ENCODE results near the gene PCDHA13.
"Not testable (repeated sequence)": the region's sequence is repeated elsewhere in the genome, so short reads cannot be mapped to it uniquely, and the experiment has no call there.

Gene PCDHA13, protein sequence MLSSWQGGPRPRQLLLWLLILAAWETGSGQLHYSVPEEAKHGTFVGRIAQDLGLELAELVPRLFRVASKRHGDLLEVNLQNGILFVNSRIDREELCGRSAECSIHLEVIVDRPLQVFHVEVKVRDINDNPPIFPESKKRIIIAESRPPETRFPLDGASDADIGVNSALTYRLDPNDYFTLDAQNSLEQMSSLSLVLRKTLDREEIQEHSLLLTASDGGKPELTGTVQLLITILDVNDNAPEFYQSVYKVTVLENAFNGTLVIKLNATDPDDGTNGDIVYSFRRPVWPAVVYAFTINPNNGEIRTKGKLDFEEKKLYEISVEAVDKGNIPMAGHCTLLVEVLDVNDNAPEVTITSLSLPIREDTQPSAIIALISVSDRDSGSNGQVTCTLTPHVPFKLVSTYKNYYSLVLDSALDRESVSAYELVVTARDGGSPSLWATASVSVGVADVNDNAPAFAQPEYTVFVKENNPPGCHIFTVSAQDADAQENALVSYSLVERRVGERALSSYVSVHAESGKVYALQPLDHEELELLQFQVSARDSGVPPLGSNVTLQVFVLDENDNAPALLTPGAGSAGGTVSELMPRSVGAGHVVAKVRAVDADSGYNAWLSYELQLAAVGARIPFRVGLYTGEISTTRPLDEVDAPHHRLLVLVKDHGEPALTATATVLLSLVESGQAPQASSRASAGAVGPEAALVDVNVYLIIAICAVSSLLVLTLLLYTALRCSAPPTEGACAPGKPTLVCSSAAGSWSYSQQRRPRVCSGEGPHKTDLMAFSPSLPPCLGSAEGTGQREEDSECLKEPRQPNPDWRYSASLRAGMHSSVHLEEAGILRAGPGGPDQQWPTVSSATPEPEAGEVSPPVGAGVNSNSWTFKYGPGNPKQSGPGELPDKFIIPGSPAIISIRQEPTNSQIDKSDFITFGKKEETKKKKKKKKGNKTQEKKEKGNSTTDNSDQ

DNA sequence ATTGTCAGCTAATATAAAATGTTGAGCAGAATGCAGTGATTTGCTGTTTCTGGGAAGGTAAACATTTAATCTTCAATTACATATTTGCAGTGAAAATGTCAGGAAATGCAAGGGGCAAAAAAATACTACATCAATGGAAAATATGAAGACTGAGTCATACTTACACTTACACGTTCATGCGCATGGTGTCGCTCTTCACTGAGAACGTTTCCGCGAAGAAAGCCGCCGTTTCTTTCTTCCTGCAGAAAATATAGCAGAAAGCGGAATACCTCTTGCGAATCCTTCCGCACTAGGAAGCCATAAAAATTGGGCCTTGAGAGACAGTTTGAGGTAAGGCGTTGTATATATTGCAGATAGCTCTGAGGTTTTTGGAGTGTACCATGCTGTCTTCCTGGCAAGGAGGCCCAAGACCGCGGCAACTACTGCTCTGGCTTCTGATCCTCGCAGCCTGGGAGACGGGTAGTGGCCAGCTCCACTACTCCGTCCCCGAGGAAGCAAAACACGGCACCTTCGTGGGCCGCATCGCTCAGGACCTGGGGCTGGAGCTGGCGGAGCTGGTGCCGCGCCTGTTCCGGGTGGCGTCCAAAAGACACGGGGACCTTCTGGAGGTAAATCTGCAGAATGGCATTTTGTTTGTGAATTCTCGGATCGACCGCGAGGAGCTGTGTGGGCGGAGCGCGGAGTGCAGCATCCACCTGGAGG is at the start of gene PCDHA13:
Gene PCDHA13, plus strand, starts transcription at position 236 of the 702 bp plus-strand sequence. Its CDS starts 145 bp downstream, at position 381.
- TF ChIP-seq, protein P1, sequence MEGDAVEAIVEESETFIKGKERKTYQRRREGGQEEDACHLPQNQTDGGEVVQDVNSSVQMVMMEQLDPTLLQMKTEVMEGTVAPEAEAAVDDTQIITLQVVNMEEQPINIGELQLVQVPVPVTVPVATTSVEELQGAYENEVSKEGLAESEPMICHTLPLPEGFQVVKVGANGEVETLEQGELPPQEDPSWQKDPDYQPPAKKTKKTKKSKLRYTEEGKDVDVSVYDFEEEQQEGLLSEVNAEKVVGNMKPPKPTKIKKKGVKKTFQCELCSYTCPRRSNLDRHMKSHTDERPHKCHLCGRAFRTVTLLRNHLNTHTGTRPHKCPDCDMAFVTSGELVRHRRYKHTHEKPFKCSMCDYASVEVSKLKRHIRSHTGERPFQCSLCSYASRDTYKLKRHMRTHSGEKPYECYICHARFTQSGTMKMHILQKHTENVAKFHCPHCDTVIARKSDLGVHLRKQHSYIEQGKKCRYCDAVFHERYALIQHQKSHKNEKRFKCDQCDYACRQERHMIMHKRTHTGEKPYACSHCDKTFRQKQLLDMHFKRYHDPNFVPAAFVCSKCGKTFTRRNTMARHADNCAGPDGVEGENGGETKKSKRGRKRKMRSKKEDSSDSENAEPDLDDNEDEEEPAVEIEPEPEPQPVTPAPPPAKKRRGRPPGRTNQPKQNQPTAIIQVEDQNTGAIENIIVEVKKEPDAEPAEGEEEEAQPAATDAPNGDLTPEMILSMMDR (IDR thresholded peaks at IDR 0.05; ENCODE audit: low read depth, low read length) = no peak
- peak in 1 of 2 donors; percentile 42 for DNase-seq (ENCODE audit: low read depth in 2 of 2)
- no peak within 1 kb of the TSS for H3K4me3 ChIP-seq (replicated peaks in 1 of 2; ENCODE audit: low read depth in 2 of 2, low read length in 2 of 2)

DNA sequence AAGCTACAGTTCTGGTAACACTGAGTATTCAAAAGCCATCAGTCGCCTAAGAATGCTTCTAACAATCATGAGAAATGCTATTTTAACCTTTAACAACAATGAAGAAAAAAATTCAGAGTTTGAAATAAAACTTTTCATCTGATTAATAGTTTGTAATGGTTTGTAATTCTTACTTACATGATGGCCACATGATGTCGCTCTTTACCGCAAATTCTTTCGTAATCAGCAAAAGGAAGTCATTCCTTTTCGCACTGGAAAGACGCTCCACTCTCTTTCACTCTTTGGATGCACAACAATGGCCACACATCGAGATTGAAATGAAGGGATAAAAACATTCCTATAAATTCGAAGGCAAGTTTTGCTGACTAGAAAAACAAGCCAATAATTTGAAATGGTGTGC is 47.9 kb upstream of the PCDHA13 start, which contains the start of gene PCDHA7:
Gene PCDHA7, plus strand, starts transcription at position 277 of the 400 bp plus-strand sequence. Its CDS starts 115 bp downstream, at position 392.
- TF ChIP-seq, protein P1 (IDR thresholded peaks at IDR 0.05; ENCODE audit: low read depth, low read length) = no peak
- no peak within 1 kb of the TSS for H3K4me3 ChIP-seq (replicated peaks in 1 of 2; ENCODE audit: low read depth in 2 of 2, low read length in 2 of 2)
- peak; percentile 24 to 46 for DNase-seq (ENCODE audit: low read depth in 2 of 2)

DNA sequence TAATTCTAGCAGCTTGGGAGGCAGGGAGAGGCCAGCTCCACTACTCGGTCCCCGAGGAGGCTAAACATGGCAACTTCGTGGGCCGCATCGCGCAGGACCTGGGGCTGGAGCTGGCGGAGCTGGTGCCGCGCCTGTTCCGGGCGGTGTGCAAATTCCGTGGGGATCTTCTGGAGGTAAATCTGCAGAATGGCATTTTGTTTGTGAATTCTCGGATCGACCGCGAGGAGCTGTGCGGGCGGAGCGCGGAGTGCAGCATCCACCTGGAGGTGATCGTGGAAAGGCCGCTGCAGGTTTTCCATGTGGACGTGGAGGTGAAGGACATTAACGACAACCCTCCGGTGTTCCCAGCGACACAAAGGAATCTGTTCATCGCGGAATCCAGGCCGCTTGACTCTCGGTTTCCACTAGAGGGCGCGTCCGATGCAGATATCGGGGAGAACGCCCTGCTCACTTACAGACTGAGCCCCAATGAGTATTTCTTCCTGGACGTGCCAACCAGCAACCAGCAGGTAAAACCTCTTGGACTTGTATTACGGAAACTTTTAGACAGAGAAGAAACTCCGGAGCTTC is 47.4 kb upstream of the PCDHA13 start:
- DNase-seq (ENCODE audit: low read depth in 2 of 2); H3K4me3 ChIP-seq (replicated peaks in 1 of 2; ENCODE audit: low read depth in 2 of 2, low read length in 2 of 2): not testable (repeated sequence)

DNA sequence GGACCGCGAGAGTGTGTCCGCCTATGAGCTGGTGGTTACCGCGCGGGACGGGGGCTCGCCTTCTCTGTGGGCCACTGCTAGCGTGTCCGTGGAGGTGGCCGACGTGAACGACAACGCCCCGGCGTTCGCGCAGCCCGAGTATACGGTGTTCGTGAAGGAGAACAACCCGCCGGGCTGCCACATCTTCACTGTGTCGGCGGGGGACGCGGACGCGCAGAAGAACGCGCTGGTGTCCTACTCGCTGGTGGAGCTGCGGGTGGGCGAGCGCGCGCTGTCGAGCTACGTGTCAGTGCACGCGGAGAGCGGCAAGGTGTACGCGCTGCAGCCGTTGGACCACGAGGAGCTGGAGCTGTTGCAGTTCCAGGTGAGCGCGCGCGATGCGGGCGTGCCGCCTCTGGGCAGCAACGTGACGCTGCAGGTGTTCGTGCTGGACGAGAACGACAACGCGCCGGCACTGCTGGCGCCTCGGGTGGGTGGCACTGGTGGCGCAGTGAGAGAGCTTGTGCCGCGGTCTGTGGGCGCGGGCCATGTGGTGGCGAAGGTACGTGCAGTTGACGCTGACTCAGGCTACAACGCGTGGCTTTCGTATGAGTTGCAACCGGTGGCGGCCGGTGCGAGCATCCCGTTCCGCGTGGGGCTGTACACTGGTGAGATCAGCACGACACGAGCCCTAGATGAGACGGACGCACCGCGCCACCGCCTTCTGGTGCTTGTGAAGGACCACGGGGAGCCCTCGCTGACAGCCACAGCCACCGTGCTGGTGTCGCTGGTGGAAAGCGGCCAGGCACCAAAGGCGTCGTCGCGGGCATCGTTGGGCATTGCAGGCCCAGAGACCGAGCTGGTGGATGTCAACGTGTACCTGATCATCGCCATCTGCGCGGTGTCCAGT is 46.1 kb upstream of the PCDHA13 start:
- TF ChIP-seq, protein P1 (IDR thresholded peaks at IDR 0.05; ENCODE audit: low read depth, low read length) = no peak
- DNase-seq (ENCODE audit: low read depth in 2 of 2) = no peak
- H3K4me3 ChIP-seq (replicated peaks in 1 of 2; ENCODE audit: low read depth in 2 of 2, low read length in 2 of 2) = no peak overlapping the region

DNA sequence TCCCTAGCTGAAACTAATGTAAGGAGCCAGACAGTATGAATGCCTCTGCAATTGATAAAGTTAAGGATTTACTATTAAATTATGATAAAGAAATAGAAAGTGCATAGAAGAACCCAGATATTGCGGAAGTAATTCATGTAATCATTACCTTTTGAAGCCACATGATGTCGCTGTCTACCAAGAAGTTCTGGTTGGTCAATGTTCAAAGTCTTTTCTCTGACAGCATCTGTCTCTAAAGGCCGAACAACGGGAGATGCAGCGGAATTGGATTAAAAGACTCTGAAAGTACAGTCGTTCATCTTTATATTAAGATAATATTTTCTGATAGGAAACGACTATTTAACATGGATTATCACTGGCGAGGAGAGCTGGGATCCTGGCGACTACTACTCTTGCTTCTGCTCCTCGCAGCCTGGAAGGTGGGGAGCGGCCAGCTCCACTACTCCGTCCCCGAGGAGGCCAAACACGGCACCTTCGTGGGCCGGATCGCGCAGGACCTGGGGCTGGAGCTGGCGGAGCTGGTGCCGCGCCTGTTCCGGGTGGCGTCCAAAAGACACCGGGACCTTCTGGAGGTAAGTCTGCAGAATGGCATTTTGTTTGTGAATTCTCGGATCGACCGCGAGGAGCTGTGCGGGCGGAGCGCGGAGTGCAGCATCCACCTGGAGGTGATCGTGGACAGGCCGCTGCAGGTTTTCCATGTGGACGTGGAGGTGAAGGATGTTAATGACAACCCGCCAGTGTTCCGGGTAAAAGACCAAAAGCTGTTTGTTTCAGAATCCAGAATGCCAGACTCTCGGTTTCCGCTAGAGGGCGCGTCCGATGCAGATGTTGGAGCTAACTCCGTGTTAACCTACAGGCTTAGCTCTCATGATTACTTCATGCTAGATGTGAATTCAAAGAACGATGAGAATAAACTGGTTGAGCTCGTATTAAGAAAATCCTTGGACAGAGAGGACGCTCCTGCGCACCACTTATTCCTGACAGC is 40.7 kb upstream of the PCDHA13 start, which contains the start of gene PCDHA8:
Gene PCDHA8, plus strand, starts transcription at position 210 of the 985 bp plus-strand sequence. Its CDS starts 135 bp downstream, at position 345.
- peak in 1 of 2 donors; percentile 17 for DNase-seq (ENCODE audit: low read depth in 2 of 2)
- no peak within 1 kb of the TSS for H3K4me3 ChIP-seq (replicated peaks in 1 of 2; ENCODE audit: low read depth in 2 of 2, low read length in 2 of 2)
- TF ChIP-seq, protein P1 (IDR thresholded peaks at IDR 0.05; ENCODE audit: low read depth, low read length) = peak; percentile 37

All from cardiac fibroblast (primary cell).